Occipital lobe (tissue), 2 donors: ENCODE measurements around the gene YTHDF1. TPM values are rescaled to one million over a fixed set of nuclear protein-coding genes. Genes with fewer than 3 reads are reported as not detected.
A peak's percentile ranks its signal among the peaks of the same experiment; 100 is the strongest.

Source experiments
- DNase-seq: peaks from one replicate; lab custom pipeline; 2025; lab: John Stamatoyannopoulos, UW
- total RNA-seq: library from RNA; depleted of rRNA; stranded (reverse); fragments of >200 nt; gene quantifications from one replicate; pipeline ENCODE4 v1.2.3, GENCODE V29; 2014

Gene YTHDF1
- total RNA-seq, 1 donor from 2014 or later: 20.1 TPM

- DNase-seq: no peak
Measured at GRCh38 chr20:63210011-63210605, 5.8 kb downstream of the YTHDF1 start.

GRCh38 chr20:63208346-63208909 is 7.5 kb downstream of the YTHDF1 start:
- peak; percentile 17 for DNase-seq

- DNase-seq: no peak
Measured at GRCh38 chr20:63206878-63207277, 9.1 kb downstream of the YTHDF1 start.

GRCh38 chr20:63205896-63206295 is 10.0 kb downstream of the YTHDF1 start:
- no peak for DNase-seq

- DNase-seq: no peak
Measured at GRCh38 chr20:63204362-63204761, 11.6 kb downstream of the YTHDF1 start.

- DNase-seq: no peak
Measured at GRCh38 chr20:63202811-63203526, 13.0 kb downstream of the YTHDF1 start.

- no peak for DNase-seq
Measured at GRCh38 chr20:63202021-63202420, 13.9 kb downstream of the YTHDF1 start.

GRCh38 chr20:63198606-63199005 is 17.3 kb downstream of the YTHDF1 start:
- DNase-seq: no peak

GRCh38 chr20:63196768-63197470 is 19.0 kb downstream of the YTHDF1 start:
- DNase-seq: no peak

GRCh38 chr20:63194797-63195173 is 21.1 kb downstream of the YTHDF1 start:
- no peak for DNase-seq

GRCh38 chr20:63194007-63194796 is 21.7 kb downstream of the YTHDF1 start:
- no peak for DNase-seq

- no peak for DNase-seq
Measured at GRCh38 chr20:63192721-63193120, 23.2 kb downstream of the YTHDF1 start.

GRCh38 chr20:63191400-63191799 is 24.5 kb downstream of the YTHDF1 start:
- DNase-seq: no peak

- no peak for DNase-seq
Measured at GRCh38 chr20:63190828-63191227, 25.1 kb downstream of the YTHDF1 start.

- no peak for DNase-seq
Measured at GRCh38 chr20:63189846-63190559, 25.9 kb downstream of the YTHDF1 start.

GRCh38 chr20:63189322-63189642 is 26.6 kb downstream of the YTHDF1 start:
- DNase-seq: no peak

- no peak for DNase-seq
Measured at GRCh38 chr20:63188641-63189321, 27.1 kb downstream of the YTHDF1 start.

- no peak for DNase-seq
Measured at GRCh38 chr20:63188159-63188442, 27.8 kb downstream of the YTHDF1 start.

GRCh38 chr20:63187338-63188158 is 28.4 kb downstream of the YTHDF1 start:
- DNase-seq: no peak
